Measurements from ENCODE around the gene VWF.

Gene VWF

GRCh38 chr12:5948696-5949095 lies 175.8 kb downstream of the VWF start:
- DNase-seq (ENCODE audit: low spot score): no peak

DNA sequence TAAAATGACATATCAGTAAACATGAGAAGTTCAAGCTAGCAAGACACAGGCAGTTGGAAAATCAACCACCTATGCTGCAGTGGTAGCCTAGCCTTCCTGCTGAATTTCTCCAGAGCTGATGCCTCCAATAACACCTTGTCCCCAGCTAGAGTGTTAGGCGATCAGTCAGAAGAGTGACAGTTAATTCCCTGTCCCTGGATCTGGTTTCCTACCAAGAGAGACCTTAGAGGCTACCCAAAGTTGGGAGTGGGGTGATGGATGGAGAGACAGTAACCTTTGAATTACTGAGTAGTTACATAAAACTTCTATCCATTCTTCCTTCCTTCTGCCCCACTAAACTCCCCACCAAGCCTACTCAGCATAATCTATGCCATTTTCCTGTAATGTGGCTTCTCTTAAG lies 177.5 kb downstream of the VWF start:
- DNase-seq (ENCODE audit: low spot score): no peak

- no peak for DNase-seq (ENCODE audit: low spot score)
These were observed 178.1 kb downstream of the VWF start for GRCh38 chr12:5946388-5946787.

DNA sequence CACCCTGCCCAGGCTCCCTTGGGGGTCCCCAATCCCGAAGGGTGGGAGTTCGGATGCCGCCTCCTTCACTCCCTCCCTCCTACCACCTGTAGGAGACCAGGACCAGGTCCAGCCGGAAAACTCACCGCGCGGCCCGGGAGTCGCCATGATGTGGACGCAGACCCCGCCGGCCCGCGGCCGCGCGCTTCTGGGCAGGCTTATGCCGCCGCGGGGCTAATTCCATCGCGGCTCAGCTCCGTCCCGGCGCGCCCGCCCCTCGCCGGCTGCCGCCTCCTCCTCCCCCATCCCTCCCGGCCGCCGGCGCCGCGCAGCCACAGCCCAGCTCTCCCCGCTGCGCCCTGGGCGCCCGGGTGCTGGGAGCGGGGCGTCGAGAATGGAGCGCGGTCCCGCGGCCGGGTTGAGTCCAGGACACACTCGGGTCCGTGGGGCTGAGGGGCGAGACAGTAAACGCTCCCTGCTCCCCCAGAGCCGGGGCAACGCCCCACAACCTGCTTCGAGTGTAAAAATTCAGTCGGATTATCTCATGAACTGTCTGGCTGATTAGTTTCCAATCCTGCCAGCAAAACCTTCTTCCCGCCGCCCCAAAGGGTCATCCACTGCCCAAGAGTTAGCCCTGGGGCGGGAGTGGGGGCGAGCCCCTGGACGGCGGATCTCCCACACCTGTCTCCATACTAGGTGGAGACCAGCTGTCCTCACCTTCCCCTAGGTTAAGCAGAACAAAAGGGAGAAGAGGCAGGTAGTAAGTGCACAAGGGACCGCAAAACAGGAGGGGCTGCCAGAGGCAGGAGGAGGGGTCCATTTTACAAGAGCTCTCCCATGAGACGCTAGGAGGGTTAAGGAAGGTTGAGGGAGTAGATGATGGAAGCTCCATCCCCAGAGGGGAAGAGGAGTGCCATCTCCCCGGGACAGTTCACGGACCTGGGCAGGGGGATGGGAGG lies 179.1 kb downstream of the VWF start, which contains the start of gene ANO2:
Gene ANO2 (minus strand): TSS at position 189 of the 938 bp plus-strand sequence. CDS start 42 bp downstream, at position 147.
- DNase-seq (ENCODE audit: low spot score): peak; percentile 10

DNA sequence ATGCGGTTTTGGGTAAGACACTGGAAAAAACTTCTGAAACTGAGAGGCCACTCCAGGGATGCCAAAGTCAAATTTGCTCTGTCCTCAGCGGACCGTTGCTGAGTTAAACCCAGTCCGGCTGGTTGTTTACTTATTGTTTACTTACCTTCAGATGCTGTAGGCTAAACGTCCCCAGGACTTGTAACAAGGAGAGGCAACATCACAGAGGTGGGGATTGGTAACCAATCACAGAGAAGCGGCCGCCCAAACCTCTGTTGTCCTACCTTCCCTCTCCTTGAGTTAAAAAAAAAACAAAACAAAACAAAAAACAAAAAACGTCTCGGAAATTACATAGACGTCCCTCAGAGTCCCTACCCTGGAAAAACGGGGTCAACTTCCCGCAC lies 179.8 kb downstream of the VWF start:
- DNase-seq (ENCODE audit: low spot score): no peak

GRCh38 chr12:5944053-5944452 lies 180.4 kb downstream of the VWF start:
- no peak for DNase-seq (ENCODE audit: low spot score)

DNA sequence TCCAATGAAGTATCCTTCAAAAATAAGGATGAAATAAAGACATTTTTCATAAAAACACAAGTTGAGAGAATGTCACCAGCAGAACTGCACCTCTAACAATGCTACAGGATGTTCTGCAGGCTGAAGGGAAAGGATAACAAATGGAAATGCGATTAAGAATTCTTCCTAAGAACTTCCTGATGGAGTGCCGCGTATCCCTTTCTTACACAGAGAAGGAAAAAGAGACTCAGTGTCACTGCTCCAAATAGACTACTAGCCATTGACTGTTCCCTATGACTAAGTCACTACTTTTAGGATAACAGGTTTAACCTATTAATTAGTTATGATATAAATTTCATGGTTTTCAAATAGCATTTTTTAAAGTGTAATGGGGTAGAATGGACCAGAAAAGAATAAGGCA lies 182.6 kb downstream of the VWF start:
- DNase-seq (ENCODE audit: low spot score): no peak

DNA sequence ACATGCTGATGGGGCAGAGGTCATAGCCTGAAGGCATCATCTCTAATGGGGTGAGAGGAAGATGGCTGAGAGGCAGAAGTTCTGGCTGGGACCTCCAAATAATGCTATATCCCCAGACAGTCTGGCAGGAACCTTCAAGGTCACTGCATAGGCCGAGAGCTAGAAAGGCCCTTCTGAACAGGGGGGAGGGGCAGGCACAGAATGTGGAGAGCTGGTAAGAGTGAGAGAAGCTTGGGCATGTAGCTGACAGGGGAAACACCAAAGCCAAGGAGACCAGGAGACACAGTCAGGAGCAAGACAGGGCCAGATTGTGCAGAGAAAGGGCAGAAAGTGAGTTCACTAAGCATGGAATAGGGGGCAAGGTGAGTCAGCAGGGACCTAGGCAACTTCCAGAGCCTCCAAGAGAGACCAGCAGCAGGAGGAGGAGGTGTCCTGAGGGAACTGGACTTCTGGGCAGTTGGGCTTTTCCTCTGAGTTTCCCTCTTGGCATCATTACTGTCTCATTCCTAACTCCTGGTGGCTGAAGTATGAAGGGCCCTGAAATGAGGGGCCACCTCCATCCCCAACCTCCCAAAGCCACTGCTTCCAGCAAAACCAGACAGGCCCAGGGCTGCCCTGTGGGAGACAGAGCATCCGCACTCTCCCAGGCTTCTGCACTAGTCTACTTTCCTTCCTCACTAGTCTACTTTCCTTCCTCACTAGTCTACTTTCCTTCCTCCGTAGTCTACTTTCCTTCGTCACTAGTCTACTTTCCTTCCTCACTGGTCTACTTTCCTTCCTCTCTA lies 196.5 kb downstream of the VWF start:
- no peak for DNase-seq (ENCODE audit: low spot score)

DNA sequence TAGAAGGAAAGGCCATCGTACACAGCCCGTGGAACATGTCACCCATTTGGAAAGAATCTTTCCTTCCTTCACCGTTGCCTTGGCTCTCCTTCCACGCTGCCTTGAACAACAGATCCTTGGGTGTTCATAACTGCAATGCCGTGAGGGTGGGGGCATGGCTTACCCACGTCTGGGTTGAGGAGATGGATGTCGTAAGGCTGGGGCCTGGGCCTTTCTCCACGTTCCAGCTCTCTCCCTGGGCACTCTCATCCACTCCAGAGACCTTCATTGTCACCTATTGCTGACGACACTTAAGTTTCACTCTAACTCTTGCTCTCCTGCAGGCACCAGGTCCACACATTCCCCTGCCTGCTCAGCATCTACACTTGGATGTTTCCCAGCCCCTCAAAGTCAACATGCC lies 198.8 kb downstream of the VWF start:
- DNase-seq (ENCODE audit: low spot score): no peak

GRCh38 chr12:5924342-5924741 lies 200.1 kb downstream of the VWF start:
- no peak for DNase-seq (ENCODE audit: low spot score)

DNA sequence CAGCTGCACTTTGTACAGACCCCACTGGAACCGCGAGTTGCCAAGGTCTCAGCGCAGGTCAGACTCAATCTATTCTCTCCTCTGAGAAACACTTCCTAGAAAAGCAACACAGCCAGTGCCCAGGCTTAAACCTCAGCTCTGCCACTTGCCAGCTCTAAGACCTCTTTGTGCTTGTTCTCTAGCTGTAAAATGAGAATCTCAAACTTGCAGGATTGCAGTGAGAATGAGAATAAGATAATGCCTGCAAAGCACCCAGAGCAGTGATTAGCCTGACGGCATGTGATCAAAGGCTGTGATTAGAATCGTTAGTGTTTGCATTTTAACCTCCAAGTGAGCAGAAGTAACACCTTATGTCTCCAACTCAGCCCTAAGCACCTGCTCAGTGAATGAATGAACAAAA lies 200.7 kb downstream of the VWF start:
- DNase-seq (ENCODE audit: low spot score): no peak

- DNase-seq (ENCODE audit: low spot score): no peak
These were observed 201.3 kb downstream of the VWF start for GRCh38 chr12:5923043-5923605.

DNA sequence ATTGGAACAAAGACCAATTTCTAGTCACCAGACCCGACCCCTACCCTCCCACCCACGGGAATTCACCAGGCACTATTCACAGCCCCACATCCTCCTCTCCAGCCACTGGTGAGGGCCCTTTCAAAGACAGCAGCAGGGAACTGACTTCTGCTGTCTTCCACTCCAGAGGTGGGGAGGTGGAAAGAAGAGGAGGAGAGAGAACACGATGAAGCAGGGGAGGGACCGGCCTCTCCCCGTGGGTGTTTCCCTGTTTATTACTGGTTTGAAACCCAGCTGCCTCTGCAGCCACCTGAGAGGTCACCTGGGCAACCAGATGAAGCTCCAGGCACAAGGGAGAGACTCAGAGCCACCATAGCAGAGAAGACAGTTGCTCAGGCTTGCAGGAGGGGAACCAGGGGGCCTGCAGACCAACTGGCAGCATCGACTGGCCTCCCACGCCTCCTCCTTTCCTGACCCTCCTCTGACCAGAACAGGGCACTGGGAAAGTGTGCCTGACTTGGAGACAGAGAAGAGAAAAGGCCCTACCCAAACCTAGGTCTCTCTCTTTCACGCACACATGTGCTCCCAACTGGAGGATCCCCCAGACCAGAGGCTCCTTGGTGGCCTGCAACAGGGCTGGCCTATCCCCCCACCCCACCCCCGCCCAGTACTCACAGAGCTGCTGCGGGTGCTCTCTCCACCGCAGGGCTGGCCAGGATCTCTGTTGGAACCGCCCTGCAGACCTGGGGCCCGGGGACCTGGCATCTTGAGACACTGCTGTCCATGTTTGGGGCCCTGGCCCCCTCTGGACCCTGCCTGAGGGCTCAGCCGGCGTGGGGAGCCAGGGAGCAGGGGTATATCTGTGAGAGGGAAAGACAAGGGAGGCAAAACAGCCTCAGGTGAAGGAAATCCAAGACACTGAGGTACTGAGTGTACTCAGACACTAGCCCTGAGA lies 202.2 kb downstream of the VWF start:
- DNase-seq (ENCODE audit: low spot score): no peak

GRCh38 chr12:5921027-5921909 lies 203.2 kb downstream of the VWF start:
- no peak for DNase-seq (ENCODE audit: low spot score)

DNA sequence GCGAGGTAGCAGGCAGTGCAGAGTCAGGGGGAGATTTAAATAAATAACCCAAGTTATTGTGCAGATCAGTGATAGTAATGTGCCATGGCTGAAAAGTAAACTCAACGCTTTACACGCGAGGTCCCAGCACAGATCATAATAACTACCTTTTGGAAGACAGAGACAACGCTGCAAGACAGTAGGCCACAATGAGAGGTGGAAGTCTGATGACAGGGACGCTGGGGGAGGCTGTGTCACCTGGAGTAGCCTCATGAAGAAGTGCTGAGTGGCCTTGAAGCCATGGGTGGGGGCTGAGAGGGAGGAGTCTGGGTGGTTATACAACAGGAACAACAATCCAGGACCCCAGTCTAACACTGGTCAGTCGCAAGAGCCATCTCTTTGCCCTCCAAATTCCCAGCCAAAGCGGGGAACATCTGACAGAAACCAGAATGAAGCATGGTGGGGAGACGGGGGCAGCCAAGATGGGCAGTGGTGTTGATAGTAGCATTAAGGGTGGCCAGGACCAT lies 207.6 kb downstream of the VWF start:
- no peak for DNase-seq (ENCODE audit: low spot score)

DNA sequence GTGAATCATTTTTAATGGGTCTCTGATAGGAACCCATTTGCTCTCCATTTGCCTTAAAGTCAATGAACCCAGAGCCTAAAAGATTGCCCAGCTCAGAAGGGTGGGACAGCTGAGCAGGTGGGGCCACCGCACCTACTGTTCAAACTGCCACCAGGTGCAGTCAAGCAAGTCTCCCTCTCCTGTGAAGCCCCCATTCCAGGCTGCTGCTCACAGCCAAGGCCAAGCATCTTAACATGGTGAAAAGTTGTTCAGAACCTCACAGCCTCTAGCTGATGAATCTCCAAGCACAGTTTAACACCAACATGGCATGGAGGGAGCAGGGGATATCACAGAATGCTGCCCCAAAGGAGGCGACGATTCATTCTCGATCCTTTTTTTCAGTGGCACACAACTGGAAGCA lies 209.0 kb downstream of the VWF start:
- no peak for DNase-seq (ENCODE audit: low spot score)

DNA sequence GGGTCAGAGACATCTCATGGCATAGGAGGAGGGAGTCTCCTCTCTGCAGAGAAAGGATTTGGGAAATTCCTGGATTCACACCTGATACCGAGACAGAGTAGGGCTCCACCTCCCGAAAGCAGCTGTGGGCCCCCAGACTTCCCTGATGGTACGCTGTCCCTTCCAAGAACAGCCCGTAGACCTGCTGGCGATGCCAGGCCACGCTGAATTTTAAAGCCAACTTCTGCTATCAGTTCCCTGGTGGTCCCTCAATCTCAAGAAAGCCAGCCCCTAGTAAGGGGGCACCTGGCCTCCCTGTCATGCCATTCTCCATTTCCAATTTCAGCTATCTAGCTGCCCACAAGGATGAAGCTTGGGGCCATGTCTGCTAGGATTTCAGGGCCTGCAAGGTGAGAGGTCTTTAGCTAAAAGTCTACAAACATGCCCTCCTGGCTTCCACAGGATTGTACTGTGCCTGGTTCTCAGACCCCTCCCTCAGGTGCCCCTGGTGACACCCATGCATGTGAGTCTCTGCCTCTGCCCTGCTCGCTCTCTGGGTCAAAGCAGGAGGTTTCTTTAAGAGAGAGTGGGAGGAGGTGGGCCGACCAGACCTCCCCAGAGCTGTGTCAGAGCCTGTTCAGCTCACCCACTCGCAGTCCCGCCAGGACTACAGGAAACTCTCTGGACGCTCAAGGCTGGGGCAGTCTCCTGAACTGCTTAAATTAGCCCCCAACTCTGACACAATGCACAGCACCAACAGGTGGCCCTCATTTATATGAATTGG lies 209.9 kb downstream of the VWF start:
- DNase-seq (ENCODE audit: low spot score): no peak

DNA sequence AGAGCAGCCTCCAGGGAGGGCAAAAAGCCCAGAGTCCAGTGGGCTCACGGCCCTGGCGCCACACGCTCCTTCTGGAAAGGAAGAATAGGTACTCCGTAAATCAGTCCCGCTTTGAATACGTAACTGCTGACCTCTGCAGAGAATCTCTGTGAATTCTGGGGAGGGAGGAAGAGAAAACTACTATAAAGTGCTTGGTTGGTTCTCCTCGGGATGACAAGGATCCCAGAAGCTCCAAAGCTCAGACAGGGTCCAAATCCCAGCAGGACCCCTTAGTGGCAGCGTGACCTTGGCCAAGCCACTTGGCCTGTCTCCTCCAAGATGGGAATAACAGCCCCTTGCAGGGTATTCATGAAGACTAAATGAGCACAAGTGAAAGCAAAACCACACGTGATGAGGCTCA lies 211.1 kb downstream of the VWF start:
- DNase-seq (ENCODE audit: low spot score): no peak

GRCh38 chr12:5912437-5913334 lies 211.8 kb downstream of the VWF start:
- no peak for DNase-seq (ENCODE audit: low spot score)

All from kidney capillary endothelial cell (primary cell).